Mesenchymal stem cell (in vitro differentiated cells and primary cell): ENCODE measurements around the gene SHISAL2A.

ENCODE experiments used
- DNase-seq: peaks from one replicate; pipeline ENCODE4 v3.0.0-alpha.2; 2013
- H2AFZ ChIP-seq: one replicate; pipeline ENCODE4 v1.6.1; 2013; ENCODE audit warnings: low read depth, mild to moderate bottlenecking, control low read depth, inconsistent platforms, low read length, moderate library complexity
- H2AK5ac ChIP-seq: 2 replicates; pipeline ENCODE4 v1.6.1; 2013; ENCODE audit warnings: low read length, moderate library complexity, mild to moderate bottlenecking, inconsistent platforms; ENCODE audit not compliant: severe bottlenecking
- H2BK120ac ChIP-seq: one replicate; pipeline ENCODE4 v1.6.1; 2013; ENCODE audit warnings: low read depth, mild to moderate bottlenecking, inconsistent platforms, low read length, moderate library complexity
- H2BK12ac ChIP-seq, 2 experiments: one replicate each; pipeline ENCODE4 v1.6.1; 2013; ENCODE audit warnings: inconsistent platforms in 2 of 2, low read length in 2 of 2, mild to moderate bottlenecking in 2 of 2, moderate library complexity in 2 of 2, control low read depth in 1 of 2
- H2BK15ac ChIP-seq: one replicate; pipeline ENCODE4 v1.6.1; 2013; ENCODE audit warnings: mild to moderate bottlenecking, low read depth, inconsistent platforms; ENCODE audit not compliant: poor library complexity, severe bottlenecking
- H2BK5ac ChIP-seq: 2 replicates; pipeline ENCODE4 v1.6.1; 2013; ENCODE audit warnings: low read depth, mild to moderate bottlenecking, low read length, control low read depth, inconsistent platforms; ENCODE audit not compliant: poor library complexity, severe bottlenecking
- H3K14ac ChIP-seq, 2 experiments: one replicate each; pipeline ENCODE4 v1.6.1; 2013; ENCODE audit warnings: inconsistent platforms in 2 of 2, low read length in 2 of 2, control low read depth in 1 of 2, mild to moderate bottlenecking in 1 of 2, moderate library complexity in 1 of 2
- H3K18ac ChIP-seq, 2 experiments: one replicate each; pipeline ENCODE4 v1.6.1; 2013; ENCODE audit warnings: inconsistent platforms in 2 of 2, low read length in 2 of 2, control low read depth in 1 of 2, low read depth in 1 of 2, mild to moderate bottlenecking in 1 of 2
- H3K23ac ChIP-seq, 2 experiments: one replicate each; pipeline ENCODE4 v1.6.1; 2013; ENCODE audit warnings: inconsistent platforms in 2 of 2, low read length in 2 of 2, mild to moderate bottlenecking in 2 of 2, moderate library complexity in 2 of 2, control low read depth in 1 of 2
- H3K27ac ChIP-seq: 2 replicates; pipeline ENCODE4 v1.5.1; 2013; ENCODE audit warnings: mild to moderate bottlenecking, moderate library complexity, low read length, control low read depth, inconsistent platforms; ENCODE audit not compliant: poor library complexity, severe bottlenecking
- H3K27me3 ChIP-seq, 2 experiments: 2 replicates each; pipeline versions ENCODE4 v1.6.1 to v1.7.0; 2013; ENCODE audit warnings: low read length in 2 of 2, mild to moderate bottlenecking in 2 of 2, moderate library complexity in 2 of 2, control low read depth in 1 of 2, inconsistent platforms in 1 of 2; ENCODE audit not compliant: control insufficient read depth in 1 of 2, insufficient read depth in 1 of 2
- H3K36me3 ChIP-seq, 2 experiments: 2 replicates each; pipeline versions ENCODE4 v1.6.1 to v1.7.0; 2013; ENCODE audit warnings: low read length in 2 of 2, control low read depth in 1 of 2, inconsistent platforms in 1 of 2, low read depth in 1 of 2, mild to moderate bottlenecking in 1 of 2; ENCODE audit not compliant: insufficient read depth in 2 of 2, control insufficient read depth in 1 of 2
- H3K4ac ChIP-seq, 2 experiments: one replicate each; pipeline ENCODE4 v1.6.1; 2013; ENCODE audit warnings: inconsistent platforms in 2 of 2, low read length in 2 of 2, mild to moderate bottlenecking in 2 of 2, moderate library complexity in 2 of 2, control low read depth in 1 of 2, low read depth in 1 of 2
- H3K4me1 ChIP-seq: 2 replicates; pipeline ENCODE4 v1.6.1; 2013; ENCODE audit warnings: low read depth, low read length, control low read depth; ENCODE audit not compliant: control insufficient read depth, insufficient read depth
- H3K4me2 ChIP-seq: 2 replicates; pipeline ENCODE4 v1.6.1; 2013; ENCODE audit warnings: low read length, mild to moderate bottlenecking, inconsistent platforms; ENCODE audit not compliant: poor library complexity, severe bottlenecking
- H3K4me3 ChIP-seq, 2 experiments: 2 replicates each; pipeline versions ENCODE4 v1.5.1 to v1.7.0; 2013; ENCODE audit warnings: low read length in 2 of 2, mild to moderate bottlenecking in 2 of 2, control low read depth in 1 of 2, low read depth in 1 of 2; ENCODE audit not compliant: insufficient read depth in 1 of 2
- H3K79me1 ChIP-seq: replicated peaks from 2 replicates; pipeline ENCODE4 v1.6.1; 2013; ENCODE audit warnings: mild to moderate bottlenecking, control low read depth, low read length, inconsistent platforms; ENCODE audit not compliant: poor library complexity, severe bottlenecking
- H3K9ac ChIP-seq: 2 replicates; pipeline ENCODE4 v1.7.0; 2013; ENCODE audit warnings: mild to moderate bottlenecking, low read length, moderate library complexity
- H3K9me3 ChIP-seq: 2 replicates; pipeline ENCODE4 v1.7.0; 2013; ENCODE audit warnings: mild to moderate bottlenecking, low read length; ENCODE audit not compliant: control insufficient read depth
- H4K8ac ChIP-seq: one replicate; pipeline ENCODE4 v1.6.1; 2013; ENCODE audit warnings: inconsistent platforms, mild to moderate bottlenecking, low read length, moderate library complexity
- H4K91ac ChIP-seq: one replicate; pipeline ENCODE4 v1.6.1; 2013; ENCODE audit warnings: mild to moderate bottlenecking, low read length, inconsistent platforms
- WGBS: methylation state at CpG from one replicate; pipeline ENCODE4 v1.1.7; 2013; ENCODE audit warnings: mixed read lengths; 5-methylcytosine and 5-hydroxymethylcytosine counted together

The SHISAL2A gene

GRCh38 chr1:52653207-52653849 lies 20.4 kb downstream of the SHISAL2A start:
- 97% methylated on average over 3 of the region's 5 CpGs for WGBS
- no peak for DNase-seq
- no peaks in the 10 kb centered on the region for H3K36me3 ChIP-seq
- H2AK5ac ChIP-seq: no peak overlapping the region
- H3K9ac ChIP-seq: no peak overlapping the region
- no peaks in the 10 kb centered on the region for H3K4me1 ChIP-seq
- no peak overlapping the region for H3K4me2 ChIP-seq
- no peak overlapping the region for H3K23ac ChIP-seq
- H4K8ac ChIP-seq: no peak overlapping the region
- no peak overlapping the region for H3K18ac ChIP-seq
- no peak overlapping the region for H2BK15ac ChIP-seq
- H2BK5ac ChIP-seq: no peak overlapping the region
- no peak overlapping the region for H3K4ac ChIP-seq
- no peak overlapping the region for H3K4me3 ChIP-seq
- no peak overlapping the region for H4K91ac ChIP-seq
- H3K14ac ChIP-seq: no peak overlapping the region
- no peak overlapping the region for H2BK120ac ChIP-seq
- H3K79me1 ChIP-seq: no peaks in the 10 kb centered on the region
- no peak overlapping the region for H2AFZ ChIP-seq
- H3K27me3 ChIP-seq: peaks cover 4 to 16% of the 10 kb centered on the region in 2 experiments
- no peak overlapping the region for H3K27ac ChIP-seq
- no peak overlapping the region for H2BK12ac ChIP-seq
- no peaks in the 10 kb centered on the region for H3K9me3 ChIP-seq

GRCh38 chr1:52654063-52654462 lies 21.1 kb downstream of the SHISAL2A start:
- Histone ChIP-seq H3K4me1 (no peaks in the 10 kb centered on the region), H2AK5ac (no peak overlapping the region), H3K79me1 (no peaks in the 10 kb centered on the region), H2BK5ac (no peak overlapping the region), H3K18ac (no peak overlapping the region), H3K9ac (no peak overlapping the region), H3K23ac (no peak overlapping the region), H2BK15ac (no peak overlapping the region), H4K8ac (no peak overlapping the region), H3K27me3 (peaks cover 0 to 20% of the 10 kb centered on the region in 2 experiments), H3K9me3 (no peaks in the 10 kb centered on the region), H3K27ac (no peak overlapping the region), H4K91ac (no peak overlapping the region), H3K14ac (no peak overlapping the region), H2BK120ac (no peak overlapping the region), H2BK12ac (no peak overlapping the region), H3K4ac (no peak overlapping the region), H2AFZ (no peak overlapping the region), H3K36me3 (no peaks in the 10 kb centered on the region), H3K4me2 (no peak overlapping the region), H3K4me3 (no peak overlapping the region)
- DNase-seq: no peak

- no peak overlapping the region for H3K14ac ChIP-seq
- no peak overlapping the region for H4K91ac ChIP-seq
- no peak overlapping the region for H2AK5ac ChIP-seq
- H2BK120ac ChIP-seq: no peak overlapping the region
- no peak overlapping the region for H2BK12ac ChIP-seq
- 94% methylated on average over 3 of the region's 3 CpGs for WGBS
- H3K79me1 ChIP-seq: no peaks in the 10 kb centered on the region
- H2BK15ac ChIP-seq: no peak overlapping the region
- no peaks in the 10 kb centered on the region for H3K9me3 ChIP-seq
- no peak overlapping the region for H3K23ac ChIP-seq
- H2AFZ ChIP-seq: no peak overlapping the region
- no peak overlapping the region for H3K27ac ChIP-seq
- no peak overlapping the region for H3K9ac ChIP-seq
- no peak overlapping the region for H3K4ac ChIP-seq
- no peak overlapping the region for H3K4me3 ChIP-seq
- H2BK5ac ChIP-seq: no peak overlapping the region
- no peaks in the 10 kb centered on the region for H3K4me1 ChIP-seq
- no peak for DNase-seq
- H3K27me3 ChIP-seq: peaks cover 0 to 39% of the 10 kb centered on the region in 2 experiments
- no peak overlapping the region for H4K8ac ChIP-seq
- H3K36me3 ChIP-seq: no peaks in the 10 kb centered on the region
- H3K4me2 ChIP-seq: no peak overlapping the region
- H3K18ac ChIP-seq: no peak overlapping the region
Observed at GRCh38 chr1:52657702-52658101, 24.7 kb downstream of the SHISAL2A start.

- H3K4ac ChIP-seq: no peak overlapping the region
- no peak overlapping the region for H3K27ac ChIP-seq
- H3K4me3 ChIP-seq: no peak overlapping the region
- H2AFZ ChIP-seq: no peak overlapping the region
- H3K36me3 ChIP-seq: no peaks in the 10 kb centered on the region
- no peak overlapping the region for H2BK12ac ChIP-seq
- no peak overlapping the region for H2BK120ac ChIP-seq
- H3K18ac ChIP-seq: no peak overlapping the region
- no peak for DNase-seq
- peaks cover 0 to 39% of the 10 kb centered on the region in 2 experiments for H3K27me3 ChIP-seq
- H3K14ac ChIP-seq: no peak overlapping the region
- peaks cover 3% of the 10 kb centered on the region for H3K4me1 ChIP-seq
- no peak overlapping the region for H2AK5ac ChIP-seq
- H2BK5ac ChIP-seq: no peak overlapping the region
- no peaks in the 10 kb centered on the region for H3K79me1 ChIP-seq
- no peak overlapping the region for H4K91ac ChIP-seq
- H3K9ac ChIP-seq: no peak overlapping the region
- 79% methylated on average over 1 of the region's 1 CpG for WGBS
- no peak overlapping the region for H3K4me2 ChIP-seq
- H3K9me3 ChIP-seq: no peaks in the 10 kb centered on the region
- no peak overlapping the region for H4K8ac ChIP-seq
- H3K23ac ChIP-seq: no peak overlapping the region
- no peak overlapping the region for H2BK15ac ChIP-seq
Observed at GRCh38 chr1:52658795-52659194, 25.8 kb downstream of the SHISAL2A start.
